Body of pancreas (tissue), 4 donors: ENCODE measurements around the gene SLC35F4. TPM values are rescaled to one million over a fixed set of nuclear protein-coding genes. Genes with fewer than 3 reads are reported as not detected.

Source experiments
- ATAC-seq: fragments of 150-250 bp; one replicate; pipeline ENCODE4 v1.9.1; 2016
- DNase-seq, 4 donors: peaks; one replicate each; pipeline ENCODE4 v3.0.0-alpha.2; 2019
- H3K27ac ChIP-seq, 4 donors: fragments of 200-600 bp; sonication (generic); 1 replicate in 3 of 4; 2 replicates in 1 of 4; pipeline versions ENCODE4 v1.5.1 to v1.6.1; 2016 to 2019; ENCODE audit warnings: mild to moderate bottlenecking in 1 of 4, mixed read lengths in 1 of 4, moderate library complexity in 1 of 4
- H3K27me3 ChIP-seq, 2 donors: fragments of 200-600 bp; sonication (generic); one replicate each; pipeline ENCODE4 v1.6.0; 2016; ENCODE audit warnings: mild to moderate bottlenecking in 1 of 2
- H3K36me3 ChIP-seq, 2 donors: fragments of 200-600 bp; sonication (generic); replicated peaks in 1 of 2; 2 replicates each; pipeline ENCODE4 v1.5.1; 2016; ENCODE audit warnings: low read depth in 2 of 2; ENCODE audit not compliant: insufficient read depth in 1 of 2
- H3K4me1 ChIP-seq: fragments of 200-600 bp; sonication (generic); one replicate; pipeline ENCODE4 v1.6.0; 2016
- H3K4me3 ChIP-seq, 2 donors: fragments of 200-600 bp; sonication (generic); 1 replicate in 1 of 2; 2 replicates in 1 of 2; pipeline ENCODE4 v1.5.1; 2016 to 2019
- H3K9me3 ChIP-seq, 3 donors: fragments of 200-600 bp; sonication (generic); 1 replicate in 2 of 3; 2 replicates in 1 of 3; pipeline ENCODE4 v1.5.1; 2016
- CTCF ChIP-seq, 7 experiments: fragments of 450-650 bp in 4 of 7; fragments of 200-600 bp in 3 of 7; sonication (generic) in 3 of 7; IDR thresholded peaks; one replicate each; pipeline ENCODE4 v1.5.1; 2016 to 2019; ENCODE audit warnings: antibody characterized with exemption in 7 of 7
- POLR2A ChIP-seq, 3 donors: fragments of 450-650 bp; IDR thresholded peaks; one replicate each; pipeline ENCODE4 v1.6.1; 2016; ENCODE audit warnings: antibody characterized with exemption in 3 of 3, mild to moderate bottlenecking in 2 of 3
- WGBS, 2 donors: methylation state at CpG; one replicate each; pipeline ENCODE4 v1.1.5; 2017; 5-methylcytosine and 5-hydroxymethylcytosine counted together
- intact Hi-C: fragments of 100-400 bp; cut with DNase I; formaldehyde crosslinking; loops from one replicate; pipeline ENCODE4 v1.15.1; 2023
- total RNA-seq, 2 donors: library from RNA; depleted of rRNA; stranded (reverse); fragments of >200 nt; gene quantifications; one replicate each; pipeline ENCODE4 v1.1.0, GENCODE V29; 2016

Gene SLC35F4
- total RNA-seq, 2 donors from 2014 or later: not detected

DNA sequence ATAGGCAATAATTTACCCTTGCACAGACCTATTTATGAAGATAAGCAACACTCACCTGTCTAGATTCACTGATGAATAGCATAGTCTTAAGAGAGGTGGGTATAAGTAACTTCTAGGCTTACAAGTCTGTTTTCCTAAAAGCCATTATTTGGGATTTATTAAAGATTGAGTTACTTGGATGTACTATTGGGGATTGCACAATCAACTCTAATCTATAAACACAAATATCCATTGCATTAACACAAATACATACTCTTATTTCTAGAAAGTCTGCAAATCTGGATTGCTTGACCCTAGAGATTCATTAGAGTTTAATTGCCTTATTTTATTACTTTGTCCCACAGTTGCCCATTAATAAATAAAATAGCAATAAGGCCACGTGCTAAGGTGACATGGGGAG is 224.1 kb downstream of the SLC35F4 start:
- no peaks in the 10 kb centered on the region for H3K36me3 ChIP-seq
- no peaks in the 10 kb centered on the region for H3K4me1 ChIP-seq
- H3K4me3 ChIP-seq: no peak overlapping the region
- H3K9me3 ChIP-seq: no peaks in the 10 kb centered on the region
- intact Hi-C loops: no loop called here
- TF ChIP-seq CTCF (IDR thresholded peaks at IDR 0.05) (no peak), POLR2A (IDR thresholded peaks at IDR 0.05) (no peak)
- H3K27ac ChIP-seq: no peak overlapping the region
- ATAC-seq (no peak), DNase-seq (no peak)
- 12 to 27% methylated on average over 1 of the region's 1 CpG for WGBS, 2 donors
- no peaks in the 10 kb centered on the region for H3K27me3 ChIP-seq

DNA sequence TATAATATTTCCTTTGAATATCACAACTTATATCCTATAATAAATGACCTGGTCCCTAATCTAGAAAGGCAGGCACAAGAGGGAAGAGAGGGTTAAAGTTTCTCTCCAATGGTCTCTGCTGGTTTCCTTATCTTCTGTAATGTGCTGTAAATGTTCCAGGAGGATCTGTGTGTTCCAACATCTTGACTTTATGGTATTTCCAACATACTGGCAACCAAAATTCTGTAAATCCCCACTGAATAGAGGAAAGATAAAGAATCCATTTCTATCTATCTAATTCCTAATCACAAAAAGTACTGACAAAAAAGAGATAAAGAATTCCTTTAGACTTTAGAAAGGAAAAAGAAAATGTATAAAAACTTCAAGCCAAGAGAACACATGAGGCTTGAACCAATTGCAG is 225.9 kb downstream of the SLC35F4 start:
- ATAC-seq: no peak
- TF ChIP-seq CTCF (IDR thresholded peaks at IDR 0.05) (no peak), POLR2A (IDR thresholded peaks at IDR 0.05) (no peak)
- H3K9me3 ChIP-seq: no peaks in the 10 kb centered on the region
- no peaks in the 10 kb centered on the region for H3K36me3 ChIP-seq
- H3K27ac ChIP-seq: no peak overlapping the region
- no peak for DNase-seq
- no peaks in the 10 kb centered on the region for H3K4me1 ChIP-seq
- intact Hi-C loops: no loop called here
- H3K27me3 ChIP-seq: no peaks in the 10 kb centered on the region
- no peak overlapping the region for H3K4me3 ChIP-seq

- DNase-seq (no peak), ATAC-seq (no peak)
- H3K4me1 ChIP-seq: no peaks in the 10 kb centered on the region
- no peaks in the 10 kb centered on the region for H3K27me3 ChIP-seq
- H3K4me3 ChIP-seq: no peak overlapping the region
- H3K27ac ChIP-seq: no peak overlapping the region
- H3K9me3 ChIP-seq: no peaks in the 10 kb centered on the region
- H3K36me3 ChIP-seq: no peaks in the 10 kb centered on the region
- TF ChIP-seq CTCF (IDR thresholded peaks at IDR 0.05) (no peak), POLR2A (IDR thresholded peaks at IDR 0.05) (no peak)
- intact Hi-C loops: no loop called here
- WGBS, 2 donors: 55 to 80% methylated on average over 4 of the region's 4 CpGs
Measured at GRCh38 chr14:57637901-57638300, 228.0 kb downstream of the SLC35F4 start.

- intact Hi-C loops: no loop called here
- Histone ChIP-seq H3K4me3 (no peak overlapping the region), H3K27ac (no peak overlapping the region), H3K4me1 (no peaks in the 10 kb centered on the region), H3K36me3 (no peaks in the 10 kb centered on the region), H3K27me3 (no peaks in the 10 kb centered on the region), H3K9me3 (no peaks in the 10 kb centered on the region)
- DNase-seq (no peak), ATAC-seq (no peak)
- no peak for TF ChIP-seq CTCF (IDR thresholded peaks at IDR 0.05)
- WGBS, 2 donors: 42 to 51% methylated on average over 2 of the region's 2 CpGs
Measured at GRCh38 chr14:57634335-57634734, 231.6 kb downstream of the SLC35F4 start.

DNA sequence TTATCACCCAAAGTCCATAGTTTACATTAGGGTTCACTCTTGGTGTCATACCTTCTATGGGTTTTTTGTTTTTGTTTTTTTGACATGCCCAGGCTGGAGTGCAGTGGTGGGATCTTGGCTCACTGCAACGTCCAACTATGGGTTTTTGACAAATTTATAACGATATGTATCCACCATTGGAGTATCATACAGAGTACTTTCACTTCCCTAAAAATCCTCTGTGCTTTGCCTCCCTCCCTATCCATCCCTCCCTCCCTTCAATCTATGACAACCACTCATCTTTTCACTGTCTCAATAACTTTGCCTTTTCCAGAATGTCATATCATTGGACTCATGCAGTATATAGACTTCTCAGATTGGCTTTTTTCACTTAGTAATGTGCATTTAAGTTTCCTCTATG is 233.2 kb downstream of the SLC35F4 start:
- no peaks in the 10 kb centered on the region for H3K27me3 ChIP-seq
- H3K27ac ChIP-seq: no peak overlapping the region
- H3K36me3 ChIP-seq: no peaks in the 10 kb centered on the region
- WGBS, 2 donors: 49 to 66% methylated on average over 2 of the region's 2 CpGs
- intact Hi-C loops: no loop called here
- ATAC-seq (no peak), DNase-seq (no peak)
- no peak overlapping the region for H3K4me3 ChIP-seq
- H3K4me1 ChIP-seq: no peaks in the 10 kb centered on the region
- no peaks in the 10 kb centered on the region for H3K9me3 ChIP-seq
- TF ChIP-seq POLR2A (IDR thresholded peaks at IDR 0.05) (no peak), CTCF (IDR thresholded peaks at IDR 0.05) (no peak)
